Measurements from ENCODE around the gene LRFN2. TPM values are rescaled to one million over a fixed set of nuclear protein-coding genes. Genes with fewer than 3 reads are reported as not detected.

The LRFN2 gene
- total and polyA plus RNA-seq, 2 experiments from 2014 or later, result 0.33 to 0.54 TPM

DNA sequence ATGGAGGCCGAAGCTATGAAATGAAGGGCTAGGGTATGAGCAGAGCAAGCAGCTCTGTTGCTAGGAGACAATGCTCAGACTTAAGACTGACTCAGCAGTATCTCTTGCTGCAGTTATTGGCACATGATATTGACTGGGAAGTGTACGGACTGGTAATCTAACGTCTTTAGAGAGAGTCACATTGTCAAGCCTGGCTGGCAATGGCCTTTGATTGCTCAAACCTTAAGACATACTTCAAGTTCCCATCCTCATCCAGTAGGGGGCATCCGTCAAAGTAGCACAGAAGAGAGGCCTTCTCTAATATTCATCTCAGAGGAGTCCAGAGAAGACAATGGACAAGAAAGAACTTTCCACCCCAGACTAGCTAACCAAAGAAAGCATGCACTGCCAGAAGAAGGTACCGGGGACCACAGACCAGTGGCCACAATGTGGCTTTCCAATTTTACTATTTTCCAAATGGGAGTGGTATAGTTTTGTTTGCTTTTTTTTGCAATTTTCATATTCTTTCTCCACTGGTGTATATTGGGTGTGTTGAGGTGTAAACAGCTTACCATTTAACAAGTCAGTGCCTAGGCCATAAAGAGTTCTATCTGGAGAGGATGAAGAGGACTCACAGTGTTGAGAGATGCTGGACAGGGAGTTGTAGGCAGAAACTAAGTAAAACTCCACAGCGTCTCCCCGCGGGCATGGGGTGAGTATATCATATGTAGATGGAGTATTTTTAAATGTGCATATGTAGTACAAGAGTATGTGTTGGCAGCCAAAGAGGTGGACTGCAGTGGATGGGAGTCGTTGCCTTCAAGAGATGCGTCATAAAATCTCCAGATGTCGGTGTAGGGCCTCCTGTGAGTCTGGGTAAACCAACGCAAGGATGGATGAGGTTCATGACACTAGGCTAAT lies 36.7 kb downstream of the LRFN2 start:
- Histone ChIP-seq H3K36me3 (replicated peaks; ENCODE audit: insufficient read depth, low read depth) (no peaks in the 10 kb centered on the region), H3K4me2 (no peak overlapping the region), H3K9me3 (ENCODE audit: low read depth) (no peaks in the 10 kb centered on the region), H2AFZ (no peak overlapping the region), H3K27ac (no peak overlapping the region), H3K4me1 (ENCODE audit: insufficient read depth) (no peaks in the 10 kb centered on the region), H3K9me2 (replicated peaks; ENCODE audit: insufficient read depth) (no peaks in the 10 kb centered on the region), H3K79me2 (no peaks in the 10 kb centered on the region), H4K20me1 (ENCODE audit: insufficient read depth, poor library complexity, severe bottlenecking) (no peaks in the 10 kb centered on the region), H3K4me3 (no peak overlapping the region), H3K27me3 (peaks cover 13% of the 10 kb centered on the region)
- WGBS (ENCODE audit: low lambda C conversion rate, missing lambda C conversion rate), result 79% methylated on average over 12 of the region's 12 CpGs
- peak; percentile 67 for DNase-seq (ENCODE audit: low spot score)
- TF ChIP-seq, protein P1, sequence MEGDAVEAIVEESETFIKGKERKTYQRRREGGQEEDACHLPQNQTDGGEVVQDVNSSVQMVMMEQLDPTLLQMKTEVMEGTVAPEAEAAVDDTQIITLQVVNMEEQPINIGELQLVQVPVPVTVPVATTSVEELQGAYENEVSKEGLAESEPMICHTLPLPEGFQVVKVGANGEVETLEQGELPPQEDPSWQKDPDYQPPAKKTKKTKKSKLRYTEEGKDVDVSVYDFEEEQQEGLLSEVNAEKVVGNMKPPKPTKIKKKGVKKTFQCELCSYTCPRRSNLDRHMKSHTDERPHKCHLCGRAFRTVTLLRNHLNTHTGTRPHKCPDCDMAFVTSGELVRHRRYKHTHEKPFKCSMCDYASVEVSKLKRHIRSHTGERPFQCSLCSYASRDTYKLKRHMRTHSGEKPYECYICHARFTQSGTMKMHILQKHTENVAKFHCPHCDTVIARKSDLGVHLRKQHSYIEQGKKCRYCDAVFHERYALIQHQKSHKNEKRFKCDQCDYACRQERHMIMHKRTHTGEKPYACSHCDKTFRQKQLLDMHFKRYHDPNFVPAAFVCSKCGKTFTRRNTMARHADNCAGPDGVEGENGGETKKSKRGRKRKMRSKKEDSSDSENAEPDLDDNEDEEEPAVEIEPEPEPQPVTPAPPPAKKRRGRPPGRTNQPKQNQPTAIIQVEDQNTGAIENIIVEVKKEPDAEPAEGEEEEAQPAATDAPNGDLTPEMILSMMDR (IDR thresholded peaks at IDR 0.05; ENCODE audit: poor library complexity), result peak; percentile 49
- no peak for TF ChIP-seq EZH2 (IDR thresholded peaks at IDR 0.05; ENCODE audit: borderline replicate concordance)

DNA sequence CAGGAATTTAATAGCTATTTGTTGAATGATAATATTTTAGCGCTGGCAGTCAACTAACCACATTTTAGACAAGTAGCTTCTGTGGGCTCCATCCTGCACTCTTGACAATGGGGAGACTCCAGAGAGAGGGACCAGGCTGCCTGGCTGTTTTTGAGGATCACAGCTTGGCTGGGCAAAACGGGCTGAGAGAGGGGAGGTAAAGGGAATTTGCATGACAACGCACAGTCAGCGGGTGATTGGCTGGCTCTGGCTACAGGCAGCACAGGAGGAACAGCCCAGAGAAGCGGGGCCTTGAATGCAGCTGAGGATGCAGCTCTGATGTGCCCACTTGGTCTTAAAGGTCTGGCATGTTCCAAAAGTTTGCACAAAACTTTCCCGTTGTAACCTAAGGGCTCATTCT lies 41.2 kb downstream of the LRFN2 start:
- TF ChIP-seq, protein P1 (IDR thresholded peaks at IDR 0.05; ENCODE audit: poor library complexity), result no peak
- TF ChIP-seq EZH2phosphoT487 (IDR thresholded peaks at IDR 0.05; ENCODE audit: low read depth, severe bottlenecking, unreplicated experiment), result no peak
- H3K36me3 ChIP-seq (replicated peaks; ENCODE audit: insufficient read depth, low read depth), result no peaks in the 10 kb centered on the region
- H3K9me3 ChIP-seq (ENCODE audit: low read depth), result no peaks in the 10 kb centered on the region
- no peaks in the 10 kb centered on the region for H3K9me2 ChIP-seq (replicated peaks; ENCODE audit: insufficient read depth)
- WGBS (ENCODE audit: low lambda C conversion rate, missing lambda C conversion rate), result 33% methylated on average over 6 of the region's 6 CpGs
- no peaks in the 10 kb centered on the region for H4K20me1 ChIP-seq (ENCODE audit: insufficient read depth, poor library complexity, severe bottlenecking)
- H3K4me1 ChIP-seq (ENCODE audit: insufficient read depth), result no peaks in the 10 kb centered on the region
- no peaks in the 10 kb centered on the region for H3K79me2 ChIP-seq
- DNase-seq (ENCODE audit: low spot score), result no peak
- H2AFZ ChIP-seq, result no peak overlapping the region
- H3K27ac ChIP-seq, result no peak overlapping the region
- H3K4me2 ChIP-seq, result no peak overlapping the region
- no peak overlapping the region for H3K4me3 ChIP-seq
- no peaks in the 10 kb centered on the region for H3K27me3 ChIP-seq

DNA sequence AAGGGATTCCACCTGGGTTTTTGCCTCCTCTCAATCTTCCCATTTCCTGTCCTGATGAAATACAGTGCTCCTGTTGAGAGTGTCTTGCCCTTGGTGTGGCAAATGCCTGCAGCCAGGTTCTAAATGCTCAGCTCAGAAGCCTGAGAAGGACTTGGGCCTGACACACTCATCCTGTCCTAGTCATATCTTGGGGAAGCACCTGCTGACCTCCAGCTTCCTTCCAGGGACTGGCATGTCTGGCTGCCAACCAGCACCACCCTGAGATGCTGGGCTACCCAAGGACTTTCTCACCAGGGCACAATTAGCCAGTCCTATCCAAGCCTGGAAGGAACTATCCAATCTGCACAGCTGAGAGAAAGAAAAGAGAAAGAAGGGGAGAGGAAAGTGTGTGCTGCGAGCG lies 43.4 kb downstream of the LRFN2 start:
- no peak for DNase-seq (ENCODE audit: low spot score)
- H3K27me3 ChIP-seq, result peaks cover 3% of the 10 kb centered on the region
- no peaks in the 10 kb centered on the region for H3K79me2 ChIP-seq
- no peak overlapping the region for H2AFZ ChIP-seq
- no peaks in the 10 kb centered on the region for H4K20me1 ChIP-seq (ENCODE audit: insufficient read depth, poor library complexity, severe bottlenecking)
- 100% methylated on average over 2 of the region's 2 CpGs for WGBS (ENCODE audit: low lambda C conversion rate, missing lambda C conversion rate)
- no peaks in the 10 kb centered on the region for H3K9me2 ChIP-seq (replicated peaks; ENCODE audit: insufficient read depth)
- H3K4me1 ChIP-seq (ENCODE audit: insufficient read depth), result no peaks in the 10 kb centered on the region
- H3K4me3 ChIP-seq, result no peak overlapping the region
- no peaks in the 10 kb centered on the region for H3K9me3 ChIP-seq (ENCODE audit: low read depth)
- TF ChIP-seq EZH2phosphoT487 (IDR thresholded peaks at IDR 0.05; ENCODE audit: low read depth, severe bottlenecking, unreplicated experiment), result no peak
- no peak for TF ChIP-seq EZH2 (IDR thresholded peaks at IDR 0.05; ENCODE audit: borderline replicate concordance)
- TF ChIP-seq, protein P1 (IDR thresholded peaks at IDR 0.05; ENCODE audit: poor library complexity), result no peak
- no peak overlapping the region for H3K27ac ChIP-seq
- H3K4me2 ChIP-seq, result no peak overlapping the region
- H3K36me3 ChIP-seq (replicated peaks; ENCODE audit: insufficient read depth, low read depth), result no peaks in the 10 kb centered on the region

Data from hepatocyte (in vitro differentiated cells).